Urothelium cell line (cell line): ENCODE results near the gene EMP3.
"Not testable (repeated sequence)": the region's sequence is repeated elsewhere in the genome, so short reads cannot be mapped to it uniquely, and the experiment has no call there.

Experiments used
- DNase-seq: peaks from one replicate; pipeline ENCODE4 v3.0.0; 2011; ENCODE audit warnings: low spot score, mixed read lengths
- FAIRE-seq: peaks from 2 replicates; lab custom pipeline; 2011; peaks lifted over from hg19 to GRCh38; lab: Jason Lieb, UNC

EMP3 gene

DNA sequence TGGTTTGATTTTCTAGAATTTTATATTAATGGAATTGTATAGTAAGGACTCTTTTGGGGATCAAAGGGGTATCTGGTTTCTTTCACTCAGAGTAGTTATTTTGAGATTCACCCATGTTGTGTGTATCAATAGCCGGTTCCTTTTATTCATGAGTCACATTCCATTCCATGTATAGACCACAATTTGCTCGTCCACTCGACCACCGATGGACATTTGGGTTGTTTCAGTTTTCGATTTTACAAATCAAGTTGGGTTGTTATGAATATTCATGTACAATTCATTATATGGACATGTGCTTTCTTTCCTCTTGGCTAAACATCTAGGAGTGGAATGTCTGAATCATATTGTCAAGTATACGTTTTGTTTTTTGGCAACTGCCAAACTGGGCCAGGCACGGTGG is 9.6 kb upstream of the EMP3 start:
- no peak for FAIRE-seq
- DNase-seq: no peak

DNA sequence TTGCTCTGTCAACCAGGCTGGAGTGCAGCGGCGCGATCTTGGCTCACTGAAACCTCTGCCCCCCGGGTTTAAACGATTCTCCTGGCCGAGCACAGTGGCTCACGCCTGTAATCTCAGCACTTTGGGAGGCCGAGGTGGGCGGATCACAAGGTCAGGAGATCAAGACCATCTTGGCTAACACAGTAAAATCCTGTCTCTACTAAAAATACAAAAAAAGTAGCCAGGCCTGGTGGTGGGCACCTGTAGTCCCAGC is 7.7 kb upstream of the EMP3 start:
- DNase-seq, FAIRE-seq: not testable (repeated sequence)

DNA sequence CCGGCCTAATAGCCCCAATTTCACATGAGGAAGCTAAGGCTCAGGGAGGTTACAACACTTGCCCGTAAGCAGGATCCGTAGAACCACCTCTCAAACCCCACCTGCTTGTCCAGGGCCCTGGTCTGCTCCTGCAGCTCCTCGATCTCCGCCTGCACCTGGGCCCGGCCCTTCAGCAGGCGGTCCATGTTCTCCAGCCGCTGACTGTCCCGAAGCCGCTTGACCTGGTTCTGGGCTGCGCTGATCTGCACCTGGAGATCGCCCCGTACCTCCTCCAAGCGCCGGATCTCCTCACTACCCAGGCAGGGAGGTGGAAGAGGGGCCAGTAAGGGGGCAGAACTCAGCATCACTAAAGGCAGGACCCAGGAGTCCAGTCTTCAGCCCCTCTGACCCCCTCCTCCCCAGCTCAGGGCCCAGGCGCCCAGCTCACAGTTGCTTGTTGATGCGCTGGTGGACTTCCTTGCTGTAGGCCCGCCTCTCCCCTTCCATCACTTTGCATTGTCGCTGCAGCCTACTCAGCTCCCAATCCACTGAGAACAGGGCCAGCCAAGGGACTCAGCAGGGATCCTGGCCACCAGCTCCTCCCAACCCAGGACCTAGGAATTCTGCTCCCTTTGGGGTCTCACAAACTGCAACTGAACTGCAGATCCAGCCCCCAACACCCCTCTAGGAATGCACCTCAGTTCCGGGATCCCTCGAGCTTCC is 6.9 kb upstream of the EMP3 start:
- FAIRE-seq (no peak), DNase-seq (no peak)

DNA sequence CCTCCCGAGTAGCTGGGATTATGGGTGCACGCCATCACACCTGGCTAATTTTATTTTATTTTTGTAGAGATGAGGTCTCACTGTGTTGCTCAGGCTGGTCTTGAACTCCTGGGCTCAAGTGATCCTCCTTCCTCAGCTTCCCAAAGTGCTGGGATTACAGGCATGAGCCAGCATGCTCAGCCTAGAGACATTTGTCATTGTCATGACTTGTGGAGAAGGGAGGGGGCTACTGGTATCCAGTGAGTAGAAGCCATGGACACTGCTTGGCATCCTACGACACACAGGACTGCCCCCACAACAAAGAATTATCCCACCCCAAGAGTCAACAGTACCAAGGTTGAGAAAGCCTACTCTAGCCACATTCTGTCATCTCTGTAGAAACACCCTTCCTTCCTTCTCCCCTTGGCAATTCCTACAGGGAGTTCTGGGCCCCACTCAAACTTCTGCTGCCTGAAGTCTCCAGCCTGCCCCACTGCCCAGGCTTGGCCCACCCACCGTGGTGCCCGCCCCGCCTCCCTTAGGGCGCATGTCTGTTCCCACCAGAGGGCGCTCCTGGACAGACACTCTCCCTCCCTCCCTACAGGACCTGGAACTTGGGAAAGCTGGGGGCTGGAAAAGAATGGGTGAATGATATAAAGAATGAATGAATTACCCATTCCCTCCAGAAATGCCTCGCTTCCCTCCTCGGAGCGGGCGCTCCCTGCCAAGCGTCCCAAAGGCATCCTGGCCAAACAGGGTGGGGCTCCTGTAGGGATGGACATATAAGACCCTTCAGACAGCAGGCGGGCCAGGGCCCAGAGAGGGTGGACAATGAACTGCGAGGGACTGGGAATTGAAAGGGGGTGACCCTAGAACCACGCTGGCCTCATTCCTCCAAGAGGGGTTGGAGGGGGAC is 5.5 kb upstream of the EMP3 start:
- DNase-seq (peak; percentile 72), FAIRE-seq (no peak)

DNA sequence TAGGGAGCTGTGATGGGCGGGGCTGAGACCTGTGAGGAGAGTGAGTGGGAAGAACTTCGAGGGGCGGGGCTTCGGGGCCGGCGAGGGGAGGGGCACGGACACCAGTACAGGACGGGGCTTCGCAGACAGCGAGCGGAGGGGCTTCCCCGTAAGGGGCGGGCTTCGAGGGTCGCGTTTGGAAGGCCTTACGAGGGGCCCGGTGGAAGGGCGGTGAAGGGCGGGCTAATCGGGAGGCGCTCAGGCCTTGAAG is 4.1 kb upstream of the EMP3 start:
- no peak for FAIRE-seq
- peak; percentile 97 for DNase-seq

DNA sequence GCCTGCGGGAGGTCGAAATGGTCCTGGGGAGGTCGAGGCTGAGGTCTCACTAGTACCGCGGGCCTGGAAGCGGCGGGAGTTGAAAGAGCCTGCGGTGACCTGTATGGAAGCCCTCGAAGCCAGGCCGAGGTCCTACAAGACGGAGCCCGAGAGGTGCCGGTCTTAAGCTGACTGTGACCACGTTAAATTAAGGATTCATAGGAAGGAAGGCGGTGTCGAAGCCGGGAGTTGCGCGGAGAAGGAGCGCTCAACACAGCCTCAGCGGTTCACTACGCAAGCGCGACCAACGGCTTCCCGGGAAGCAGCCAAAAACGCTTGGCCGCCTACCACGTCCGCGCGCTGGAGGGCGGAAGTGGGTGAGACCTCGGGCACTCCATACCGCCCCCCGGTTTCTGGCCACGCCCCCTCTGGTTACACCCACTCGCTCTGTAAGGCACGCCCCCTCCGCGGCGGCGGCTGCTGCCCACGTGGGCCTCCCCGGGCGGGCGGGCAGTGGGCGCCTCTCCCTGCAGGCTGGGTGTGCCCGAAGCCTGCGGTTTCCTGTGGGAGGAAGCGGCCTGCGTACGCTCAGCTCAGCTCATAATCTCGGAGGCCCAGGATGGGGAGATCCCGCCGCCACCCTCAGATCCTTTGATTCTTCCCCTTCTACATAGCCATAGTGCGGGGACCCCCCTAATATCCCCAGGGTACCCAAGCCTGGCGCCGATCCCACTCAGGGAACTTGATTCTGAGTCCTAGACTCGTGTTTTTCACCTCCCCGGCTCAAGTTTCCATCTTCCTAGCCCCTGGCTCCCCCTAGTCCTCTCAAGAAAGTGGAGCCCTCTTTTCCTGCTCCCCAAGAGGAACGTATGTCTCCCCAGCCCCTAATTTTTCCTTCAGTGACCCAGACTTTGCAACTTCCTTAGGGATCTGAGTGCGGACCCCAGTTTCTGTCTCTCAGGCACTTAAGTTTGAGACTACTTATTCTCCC is 3.4 kb upstream of the EMP3 start:
- peak; percentile 98 for DNase-seq
- FAIRE-seq: peak; percentile 63

DNA sequence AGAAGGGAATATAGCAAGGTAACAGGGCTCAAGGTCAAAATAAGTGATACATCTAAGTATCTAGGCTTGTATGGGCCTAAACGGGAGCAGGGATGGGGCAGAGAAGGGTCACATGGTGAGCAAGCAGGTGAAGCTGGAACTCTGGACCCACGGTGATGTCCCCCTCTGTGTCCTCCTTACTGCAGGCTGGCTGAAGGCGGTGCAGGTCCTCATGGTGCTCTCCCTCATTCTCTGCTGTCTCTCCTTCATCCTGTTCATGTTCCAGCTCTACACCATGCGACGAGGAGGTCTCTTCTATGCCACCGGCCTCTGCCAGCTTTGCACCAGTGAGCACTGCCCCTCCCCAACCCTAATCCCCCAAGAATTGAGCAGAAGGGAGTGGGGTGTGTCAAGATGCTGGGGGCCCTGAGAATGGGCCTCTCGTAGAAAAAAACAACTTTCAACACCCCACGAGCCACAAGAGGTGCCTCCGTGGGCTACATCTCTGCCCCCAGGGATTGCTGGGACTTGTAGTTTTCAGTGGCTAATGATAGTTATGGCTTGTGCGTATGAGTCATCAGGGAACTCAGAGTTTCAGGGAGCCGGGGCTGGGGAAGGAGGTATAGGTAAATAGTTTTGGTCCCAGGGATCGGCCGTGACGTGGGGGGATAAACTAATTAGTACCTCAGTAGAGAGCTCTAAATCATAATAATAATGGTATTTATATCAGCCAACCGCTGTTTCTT is 4.0 kb downstream of the EMP3 start:
- FAIRE-seq (no peak), DNase-seq (no peak)

DNA sequence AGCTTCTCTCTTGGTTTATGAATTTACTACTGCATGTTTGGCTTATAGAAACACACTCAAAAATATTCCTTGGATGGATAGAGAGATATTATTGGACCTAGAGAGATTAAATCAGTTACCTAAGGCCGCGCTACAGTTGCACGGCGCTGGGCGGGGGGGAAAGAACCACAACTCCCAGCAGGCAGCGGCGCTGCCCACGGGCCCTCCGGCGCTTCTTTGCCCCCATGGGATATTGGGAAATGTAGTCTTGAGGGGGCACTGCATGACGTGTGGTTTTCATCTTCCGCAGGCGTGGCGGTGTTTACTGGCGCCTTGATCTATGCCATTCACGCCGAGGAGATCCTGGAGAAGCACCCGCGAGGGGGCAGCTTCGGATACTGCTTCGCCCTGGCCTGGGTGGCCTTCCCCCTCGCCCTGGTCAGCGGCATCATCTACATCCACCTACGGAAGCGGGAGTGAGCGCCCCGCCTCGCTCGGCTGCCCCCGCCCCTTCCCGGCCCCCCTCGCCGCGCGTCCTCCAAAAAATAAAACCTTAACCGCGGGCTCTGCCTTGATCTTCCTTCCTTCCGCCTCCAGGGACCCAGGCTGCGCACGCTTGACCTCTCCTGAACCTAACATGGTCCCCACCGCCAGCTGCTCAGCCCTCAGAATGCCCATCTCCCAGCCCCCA is 4.8 kb downstream of the EMP3 start:
- DNase-seq: no peak
- no peak for FAIRE-seq

DNA sequence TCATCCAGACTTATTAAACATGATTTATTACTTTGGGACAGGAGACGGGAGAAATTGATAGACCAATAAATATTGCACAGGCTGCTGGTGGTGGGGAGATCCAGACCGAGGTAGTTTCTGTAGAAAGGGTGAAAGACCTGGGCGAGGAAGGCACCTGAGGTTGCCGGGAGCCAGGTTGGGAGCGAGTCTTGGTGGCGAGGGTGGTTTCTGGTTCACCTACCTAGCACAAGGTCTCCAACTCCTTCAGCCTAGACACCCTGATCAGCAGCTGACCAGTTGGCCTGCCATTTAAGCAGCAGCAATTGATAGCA is 7.0 kb downstream of the EMP3 start:
- no peak for DNase-seq
- no peak for FAIRE-seq

DNA sequence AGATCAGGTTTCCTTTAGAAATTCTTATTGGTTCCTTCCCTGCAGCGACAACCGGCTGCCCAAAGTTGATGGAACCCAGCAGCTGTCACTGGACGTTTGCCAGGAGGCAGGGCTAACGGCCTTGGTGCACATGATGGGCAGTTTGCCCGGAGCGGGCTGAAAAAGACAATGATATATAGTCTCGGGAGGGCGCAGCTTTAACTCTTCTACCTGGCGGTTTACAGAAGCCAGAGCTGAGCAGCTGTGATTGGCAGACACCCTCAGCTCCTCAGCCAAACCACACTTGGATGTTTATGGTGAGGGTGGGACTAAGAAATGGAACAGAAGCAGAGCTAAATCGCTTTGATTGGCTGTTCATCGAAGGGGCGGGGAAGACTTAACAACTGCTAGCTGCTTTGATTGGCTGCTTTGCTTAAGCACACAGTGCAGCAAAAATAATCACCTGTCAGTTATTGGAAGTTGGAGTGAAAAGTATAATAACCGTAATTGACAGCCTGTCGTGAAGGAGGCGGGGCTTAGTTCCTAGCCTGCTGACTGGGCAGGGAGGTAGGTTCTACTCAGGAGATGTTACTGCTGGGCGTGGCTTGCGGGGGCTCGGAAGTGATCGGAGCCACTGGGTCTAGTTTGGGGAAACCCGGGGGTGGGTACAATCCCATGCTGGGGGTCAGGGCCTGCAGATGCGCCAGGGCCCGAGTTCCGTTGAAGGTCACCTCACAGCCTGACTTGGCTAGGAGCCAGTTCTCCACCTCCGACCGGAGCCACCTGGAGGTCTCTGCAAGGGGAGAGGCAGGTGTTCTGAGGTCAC is 7.5 kb downstream of the EMP3 start:
- DNase-seq (peak; percentile 80), FAIRE-seq (no peak)

DNA sequence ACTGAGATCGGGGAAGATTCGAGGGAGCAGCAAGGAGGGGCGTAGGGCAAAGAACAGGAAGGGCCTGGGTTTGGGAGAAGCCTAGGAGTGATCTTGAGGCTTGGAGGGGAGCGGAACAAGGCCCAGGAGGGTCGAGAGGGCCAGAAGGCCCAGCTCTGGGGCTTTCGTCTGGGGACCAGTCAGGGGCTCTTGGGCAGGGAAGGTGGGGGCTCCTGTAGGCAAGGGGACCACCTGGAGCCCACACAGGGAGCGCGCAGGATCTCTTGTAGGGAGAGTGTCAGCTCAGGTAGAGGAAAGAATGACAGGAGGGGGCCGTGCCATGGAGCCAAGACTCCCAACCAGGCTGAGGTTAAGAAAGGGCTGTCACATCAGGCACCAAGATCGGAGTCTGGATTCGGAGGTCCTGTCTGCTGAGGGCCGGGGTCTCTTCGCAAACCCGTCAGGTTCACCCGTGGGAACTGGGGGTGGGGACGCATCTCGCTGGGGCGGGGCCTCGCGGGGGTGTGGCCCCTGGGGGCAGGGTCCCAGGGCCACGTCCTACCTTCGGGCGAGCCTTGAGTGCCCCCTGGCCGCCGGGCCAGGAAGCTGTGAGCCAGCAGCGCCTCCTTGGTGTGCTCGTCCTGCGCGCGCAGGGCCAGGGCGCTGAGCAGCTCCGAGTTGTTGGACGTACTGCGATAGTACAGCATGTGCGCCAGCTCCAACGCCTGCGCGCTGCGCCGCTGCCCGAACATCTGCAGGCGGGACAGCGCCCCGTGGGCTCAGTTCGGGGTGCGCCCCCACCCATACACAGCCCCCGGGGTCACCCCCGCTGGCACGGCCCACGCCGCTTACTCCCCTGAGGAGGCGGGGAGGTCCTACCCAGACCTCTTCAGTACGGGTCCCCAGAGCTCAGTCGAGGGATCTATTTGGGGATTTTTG is 8.4 kb downstream of the EMP3 start:
- DNase-seq: no peak

DNA sequence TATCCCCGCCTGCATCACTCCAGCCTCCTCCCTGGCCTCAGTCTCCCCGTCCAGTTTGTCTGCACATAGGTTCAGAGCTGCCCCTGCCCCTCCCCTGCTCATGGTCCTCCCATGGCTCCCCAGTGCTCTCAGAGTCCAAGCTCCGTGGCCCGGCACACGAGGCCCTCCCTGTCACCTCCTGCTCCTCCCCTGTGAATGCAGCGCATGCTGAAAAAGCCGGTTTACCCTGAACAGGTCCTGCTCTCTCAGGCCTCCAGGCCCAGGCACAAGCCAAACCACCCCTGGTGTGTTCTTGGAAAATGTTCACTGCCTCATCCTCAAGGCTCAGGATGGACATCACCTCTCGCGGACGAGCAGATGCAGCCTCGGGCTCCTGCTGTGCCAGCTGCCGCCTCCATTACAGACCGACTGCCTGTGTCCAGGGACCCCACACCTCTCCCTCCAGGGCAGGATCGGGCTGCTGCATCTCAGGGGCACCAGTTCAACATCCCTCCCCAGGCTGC is 13.0 kb downstream of the EMP3 start:
- DNase-seq: no peak
- no peak for FAIRE-seq

More for the DNA sequence above, 8.4 kb downstream of the EMP3 start:
- no peak for FAIRE-seq

DNA sequence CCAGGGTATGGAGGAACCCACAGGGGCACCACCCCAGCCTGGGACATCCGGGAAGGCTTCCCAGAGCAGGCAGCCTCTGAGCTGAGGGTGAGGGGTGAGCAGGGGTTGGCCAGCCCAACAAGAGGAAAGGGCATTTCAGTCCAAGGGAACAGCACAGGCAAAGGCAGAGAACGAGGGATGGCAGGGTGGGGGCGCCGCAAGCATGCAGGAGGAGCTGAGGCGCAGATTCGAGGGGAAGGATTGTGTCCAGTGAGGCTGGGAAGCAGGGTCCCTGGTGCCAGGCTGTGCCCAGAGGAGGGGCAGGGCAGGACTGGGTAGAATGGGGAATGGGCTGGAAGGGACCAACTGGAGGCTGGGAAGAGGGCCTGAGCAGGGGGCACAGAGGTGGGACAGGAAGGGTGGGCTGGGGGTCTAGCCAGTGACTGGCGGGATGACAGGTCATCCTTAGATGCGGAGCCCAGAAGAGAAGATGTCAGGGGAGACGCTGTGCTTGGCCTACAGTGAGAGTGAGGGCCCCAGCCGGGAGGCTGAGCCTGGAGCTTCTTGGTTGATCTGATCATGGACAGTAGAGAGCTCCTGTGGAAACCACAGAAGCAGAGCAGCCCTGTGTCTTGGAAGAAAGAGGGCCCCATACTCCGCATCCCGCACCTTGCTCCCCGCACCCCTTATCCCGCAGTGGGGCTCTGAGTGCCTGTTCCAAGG is 13.6 kb downstream of the EMP3 start:
- FAIRE-seq: no peak
- no peak for DNase-seq

DNA sequence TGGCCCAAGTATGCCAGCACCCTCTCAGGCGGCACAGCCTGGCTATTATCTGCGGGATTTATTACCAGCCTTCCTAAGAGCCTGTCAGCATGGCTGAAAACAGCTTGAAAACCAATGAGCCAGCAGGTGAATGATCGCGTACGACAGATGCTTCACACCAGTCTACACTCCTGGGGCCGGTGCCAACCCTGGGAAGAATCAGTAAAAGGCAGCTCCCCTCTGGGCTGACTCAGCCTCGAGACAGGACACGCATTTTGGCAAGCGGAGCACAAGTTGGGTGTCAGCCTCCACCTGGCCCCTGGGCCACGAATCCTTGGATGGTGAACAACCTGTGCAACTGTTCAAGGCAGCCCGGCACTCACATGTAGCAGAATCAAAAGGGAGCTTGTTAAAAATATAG is 15.6 kb downstream of the EMP3 start:
- FAIRE-seq: no peak
- no peak for DNase-seq

DNA sequence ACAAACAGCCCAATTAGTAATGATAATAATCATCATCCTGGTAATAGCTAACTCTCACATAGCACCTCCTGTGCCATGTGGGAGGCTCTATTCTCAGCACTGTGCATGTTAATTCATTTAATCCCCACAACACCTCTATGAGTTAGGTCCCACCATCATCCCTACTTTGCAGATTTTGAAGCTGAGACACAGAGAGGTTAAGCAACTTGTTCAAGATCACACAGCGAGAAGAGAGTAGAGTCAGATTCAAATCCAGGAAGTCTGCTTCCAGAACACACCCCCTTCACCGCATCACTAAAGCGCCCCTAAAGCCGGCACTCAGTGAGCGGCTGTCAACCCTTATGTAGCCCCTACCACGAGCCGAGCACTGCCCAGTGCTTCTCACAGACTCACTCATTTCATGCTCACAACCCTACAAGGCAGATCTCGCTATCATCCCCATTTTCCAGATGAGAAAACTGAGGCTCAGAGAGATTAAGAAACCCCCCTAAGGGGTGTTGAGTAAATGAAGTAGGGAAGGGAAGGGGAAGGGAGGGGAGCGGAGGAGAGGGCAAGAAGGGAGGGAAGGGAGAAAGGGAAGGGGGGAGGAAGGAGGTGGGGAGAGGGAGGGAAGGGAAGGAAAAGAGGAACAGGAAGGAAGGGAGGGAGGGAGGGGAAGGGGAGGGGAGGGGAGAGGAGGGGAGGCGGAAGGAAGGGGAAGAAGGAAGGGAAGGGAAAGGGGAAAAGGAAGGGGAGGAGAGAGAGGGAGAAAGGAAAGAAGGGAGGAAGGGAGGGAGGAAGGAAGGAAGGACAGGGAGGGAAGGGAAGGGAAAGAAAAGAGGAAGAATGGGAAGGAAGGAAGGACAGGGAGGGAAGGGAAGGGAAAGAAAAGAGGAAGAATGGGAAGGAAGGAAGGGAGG is 16.4 kb downstream of the EMP3 start:
- FAIRE-seq: peak; percentile 79

DNA sequence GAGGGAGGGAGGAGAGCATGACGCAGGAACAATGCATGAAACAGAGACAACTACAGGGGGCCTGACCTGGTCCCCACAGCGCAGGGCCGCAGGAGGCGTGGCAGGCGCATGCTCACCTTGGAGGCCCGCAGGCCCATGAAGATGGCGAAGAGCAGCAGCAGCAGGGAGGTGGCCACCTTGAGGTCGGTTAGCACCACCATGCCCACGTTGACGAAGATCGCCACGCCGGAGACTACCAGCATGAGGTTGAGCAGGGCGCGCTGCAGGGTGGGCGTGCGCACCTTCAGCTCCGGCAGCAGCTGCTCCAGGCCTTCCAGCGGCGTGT is 17.0 kb downstream of the EMP3 start:
- FAIRE-seq (peak; percentile 44), DNase-seq (no peak)

More for the DNA sequence above, 16.4 kb downstream of the EMP3 start:
- no peak for DNase-seq
